HepG2 (cell line): Measurements from ENCODE around the gene SYNGR1. TPM values are rescaled to one million over a fixed set of nuclear protein-coding genes. Genes with fewer than 3 reads are reported as not detected.

Experiments
- ATAC-seq: fragments of 200-7000 bp; cut with Tn5 transposase; 3 replicates; pipeline ENCODE4 v1.9.1; 2020; ENCODE audit warnings: mild to moderate bottlenecking, moderate library complexity
- BruUV-seq: library from RNA; stranded (reverse); fragments of 400-500 nt; replicated peaks from 2 replicates; lab custom pipeline; 2021; lab: Mats Ljungman, UMichigan
- CTCF ChIA-PET: fragments of 300-600 bp; formaldehyde crosslinking; extraction: SDS; loops from one replicate; lab custom pipeline; 2021; ENCODE audit warnings: low total read pairs, inconsistent platforms, low intra/inter-chr PET ratio; lab: Yijun Ruan, JAX
- POLR2A ChIA-PET: fragments of 350-600 bp; sonication (Branson Sonifier 250); formaldehyde crosslinking; loops from one replicate; lab custom pipeline; 2020; ENCODE audit warnings: antibody characterized with exemption, inconsistent platforms; lab: Yijun Ruan, JAX
- DNase-seq: peaks from one replicate; pipeline ENCODE4 v3.0.0-alpha.2; 2015; ENCODE audit warnings: low spot score
- FAIRE-seq: peaks from 3 replicates; lab custom pipeline; 2011; peaks lifted over from hg19 to GRCh38; lab: Jason Lieb, UNC
- H2AFZ ChIP-seq: one replicate; pipeline ENCODE4 v1.6.1; 2011; ENCODE audit warnings: low read length, inconsistent platforms
- H3K27ac ChIP-seq: fragments of 300-600 bp; 3 replicates; pipeline ENCODE4 v1.8.0; 2011; ENCODE audit warnings: mixed run types, mild to moderate bottlenecking, mixed read lengths, low read length, inconsistent platforms; ENCODE audit not compliant: insufficient read depth; ENCODE audit errors: extremely low read length
- H3K27me3 ChIP-seq, 2 experiments: fragments of 200-600 bp in 1 of 2; 2 replicates in 1 of 2; 3 replicates in 1 of 2; pipeline versions ENCODE4 v1.6.0 to v1.8.0; 2011; ENCODE audit warnings: low read length in 2 of 2, mild to moderate bottlenecking in 2 of 2, moderate library complexity in 2 of 2, inconsistent platforms in 1 of 2; ENCODE audit not compliant: insufficient read depth in 2 of 2, control insufficient read depth in 1 of 2
- H3K36me3 ChIP-seq, 2 experiments: fragments of 200-600 bp in 1 of 2; replicated peaks in 1 of 2; 2 replicates in 1 of 2; 3 replicates in 1 of 2; pipeline versions ENCODE4 v1.5.1 to v1.8.0; 2011; ENCODE audit warnings: low read length in 2 of 2, inconsistent platforms in 1 of 2; ENCODE audit not compliant: insufficient read depth in 2 of 2, control insufficient read depth in 1 of 2
- H3K4me1 ChIP-seq: 2 replicates; pipeline ENCODE4 v1.5.1; 2012; ENCODE audit warnings: low read length, inconsistent platforms; ENCODE audit not compliant: insufficient read depth
- H3K4me2 ChIP-seq: 2 replicates; pipeline ENCODE4 v1.6.0; 2011; ENCODE audit warnings: low read depth, low read length, inconsistent platforms
- H3K4me3 ChIP-seq, 3 experiments: fragments of 200-600 bp in 1 of 3; sonication (generic), shearing (Covaris generic) in 1 of 3; replicated peaks in 1 of 3; 2 replicates each; pipeline ENCODE4 v1.5.1; 2011 to 2016; ENCODE audit warnings: low read length in 3 of 3, inconsistent platforms in 2 of 3, low read depth in 2 of 3, mild to moderate bottlenecking in 2 of 3, control low read depth in 1 of 3, mixed read lengths in 1 of 3; ENCODE audit not compliant: insufficient read depth in 1 of 3
- H3K79me2 ChIP-seq: one replicate; pipeline ENCODE4 v1.6.1; 2011; ENCODE audit warnings: low read length, inconsistent platforms; ENCODE audit not compliant: insufficient read depth
- H3K9ac ChIP-seq: 2 replicates; pipeline ENCODE4 v1.6.0; 2011; ENCODE audit warnings: mild to moderate bottlenecking, low read depth, low read length, inconsistent platforms; ENCODE audit not compliant: insufficient read depth
- H3K9me3 ChIP-seq: 2 replicates; pipeline ENCODE4 v1.5.1; 2012; ENCODE audit warnings: mild to moderate bottlenecking, low read length
- H4K20me1 ChIP-seq: 2 replicates; pipeline ENCODE4 v1.6.0; 2011; ENCODE audit warnings: inconsistent platforms, mild to moderate bottlenecking, low read length, moderate library complexity; ENCODE audit not compliant: insufficient read depth
- BCL3 ChIP-seq: sonication (generic); formaldehyde crosslinking; IDR thresholded peaks from 2 replicates; pipeline ENCODE4 v1.5.1; 2020; ENCODE audit warnings: mild to moderate bottlenecking, missing genetic modification reagents, moderate library complexity
- DPF2 ChIP-seq: sonication (generic); formaldehyde crosslinking; IDR thresholded peaks from 2 replicates; pipeline ENCODE4 v1.4.0; 2020; ENCODE audit warnings: mild to moderate bottlenecking, low read depth, missing genetic modification reagents, borderline replicate concordance
- JDP2 ChIP-seq: sonication (generic); formaldehyde crosslinking; IDR thresholded peaks from 2 replicates; pipeline ENCODE4 v1.8.1; 2022; ENCODE audit warnings: missing genetic modification reagents, borderline replicate concordance
- KLF9 ChIP-seq: IDR thresholded peaks from 2 replicates; pipeline ENCODE4 v1.6.1; 2016; ENCODE audit warnings: low read depth
- MIER2 ChIP-seq: IDR thresholded peaks from 2 replicates; pipeline ENCODE4 v1.6.1; 2016; ENCODE audit warnings: missing biosample characterization, missing genetic modification reagents
- MTF2 ChIP-seq: sonication (generic); formaldehyde crosslinking; IDR thresholded peaks from 2 replicates; pipeline ENCODE4 v1.5.0; 2020; ENCODE audit warnings: missing genetic modification reagents, borderline replicate concordance
- RAD21 ChIP-seq: fragments of 450-650 bp; formaldehyde crosslinking; IDR thresholded peaks from 2 replicates; pipeline ENCODE4 v1.5.0; 2020; ENCODE audit warnings: mild to moderate bottlenecking
- TARDBP ChIP-seq: sonication (generic); formaldehyde crosslinking; IDR thresholded peaks from 2 replicates; pipeline ENCODE4 v1.8.0; 2022; ENCODE audit warnings: mild to moderate bottlenecking, missing genetic modification reagents
- ZBTB38 ChIP-seq: sonication (generic); formaldehyde crosslinking; IDR thresholded peaks from 2 replicates; pipeline ENCODE4 v1.5.1; 2020; ENCODE audit warnings: mild to moderate bottlenecking, missing genetic modification reagents
- ZBTB49 ChIP-seq: sonication (generic); formaldehyde crosslinking; IDR thresholded peaks from 2 replicates; pipeline ENCODE4 v1.4.0; 2020; ENCODE audit warnings: missing genetic modification reagents, borderline replicate concordance
- ZFX ChIP-seq: sonication (generic); formaldehyde crosslinking; IDR thresholded peaks from 2 replicates; pipeline ENCODE4 v1.4.0; 2020; ENCODE audit warnings: mild to moderate bottlenecking, low read depth, missing genetic modification reagents, moderate library complexity
- ZNF501 ChIP-seq: sonication (generic); formaldehyde crosslinking; IDR thresholded peaks from 2 replicates; pipeline ENCODE4 v1.5.1; 2020; ENCODE audit warnings: mild to moderate bottlenecking, moderate library complexity, missing genetic modification reagents
- ZNF550 ChIP-seq: sonication (generic); formaldehyde crosslinking; IDR thresholded peaks from 2 replicates; pipeline ENCODE4 v1.4.0; 2020; ENCODE audit warnings: mild to moderate bottlenecking, missing genetic modification reagents, borderline replicate concordance
- ZNF557 ChIP-seq: sonication (generic); formaldehyde crosslinking; IDR thresholded peaks from 2 replicates; pipeline ENCODE4 v1.4.0; 2020; ENCODE audit warnings: missing genetic modification reagents
- ZNF773 ChIP-seq: sonication (generic); formaldehyde crosslinking; IDR thresholded peaks from 2 replicates; pipeline ENCODE4 v1.4.0; 2020; ENCODE audit warnings: missing genetic modification reagents, borderline replicate concordance
- ZSCAN22 ChIP-seq: sonication (generic); formaldehyde crosslinking; IDR thresholded peaks from 2 replicates; pipeline ENCODE4 v1.4.0; 2020; ENCODE audit warnings: mild to moderate bottlenecking, missing genetic modification reagents
- WGBS: methylation state at CpG from one replicate; pipeline ENCODE4 v1.1.6; 2017; ENCODE audit warnings: low lambda C conversion rate; 5-methylcytosine and 5-hydroxymethylcytosine counted together
- in situ Hi-C: cut with HindIII; loops from 2 replicates; pipeline ENCODE4 v1.10.0; 2017; ENCODE audit warnings: low pct_unique_long_range_greater_than_20kb; ENCODE audit not compliant: extremely low pct_ligation_motif_present
- intact Hi-C: fragments of 100-400 bp; cut with micrococcal nuclease; formaldehyde crosslinking; loops from one replicate; pipeline ENCODE4 v1.10.0; 2022; ENCODE audit not compliant: unreplicated experiment
- polyA plus RNA-seq, 8 experiments: library from polyadenylated mRNA; depleted of rRNA in 3 of 8; stranded (reverse) in 7 of 8; unstranded in 1 of 8; fragments of >200 nt; fragmentation: Illumina TruSeq in 4 of 8; extraction: Trizol in 4 of 8; gene quantifications; 2 replicates each; pipeline versions ENCODE4 v1.2.1 to v1.2.3, GENCODE V29; 2011 to 2016; ENCODE audit warnings: low read depth in 4 of 8, missing spikeins in 1 of 8, mixed read lengths in 1 of 8; ENCODE audit not compliant: insufficient read depth in 1 of 8
- total RNA-seq, 5 experiments: library from RNA; depleted of rRNA; stranded (reverse); fragments of >200 nt; fragmentation: Illumina TruSeq; extraction: Trizol; gene quantifications; 2 replicates each; pipeline ENCODE4 v1.2.3, GENCODE V29; 2016; ENCODE audit warnings: low read depth in 1 of 5

SYNGR1 gene
- total and polyA plus RNA-seq, 2 of the 13 experiments (the other 11 are each of a cell fraction or from before 2014, with no cell fraction given), result 0.27 to 2.7 TPM

GRCh38 chr22:39422101-39422500 is 72.3 kb downstream of the SYNGR1 start (continued):
- TF ChIP-seq TARDBP (CRISPR knock-in tag), result no peak

GRCh38 chr22:39422721-39423120 is 72.9 kb downstream of the SYNGR1 start:
- H3K9me3 ChIP-seq, result no peaks in the 10 kb centered on the region
- no peaks in the 10 kb centered on the region for H3K4me1 ChIP-seq
- H4K20me1 ChIP-seq, result no peaks in the 10 kb centered on the region
- no peaks in the 10 kb centered on the region for H3K27me3 ChIP-seq
- no peak overlapping the region for H3K4me3 ChIP-seq
- DNase-seq, result no peak
- peaks cover 26 to 62% of the 10 kb centered on the region in 2 experiments; a peak in 4 of 5 replicates for H3K36me3 ChIP-seq
- FAIRE-seq, result no peak
- in situ Hi-C loops (no loop called here), intact Hi-C loops (no loop called here)
- BruUV-seq, result no TSS peak
- no peaks in the 10 kb centered on the region for H3K79me2 ChIP-seq
- no peak for TF ChIP-seq ZNF550 (CRISPR knock-in tag)
- no peak for ATAC-seq
- no peak overlapping the region for H3K9ac ChIP-seq
- WGBS, result 96% methylated on average over 6 of the region's 6 CpGs
- ChIA-PET POLR2A (no interaction called here), CTCF (no interaction called here)
- no peak overlapping the region for H2AFZ ChIP-seq
- no peak overlapping the region for H3K4me2 ChIP-seq
- no peak overlapping the region for H3K27ac ChIP-seq

GRCh38 chr22:39423976-39424375 is 74.2 kb downstream of the SYNGR1 start:
- 96% methylated on average over 3 of the region's 3 CpGs for WGBS
- H3K36me3 ChIP-seq, result peaks cover 29 to 61% of the 10 kb centered on the region in 2 experiments; a peak in 4 of 5 replicates
- no peak overlapping the region for H3K4me3 ChIP-seq
- no peak overlapping the region for H3K4me2 ChIP-seq
- no peak overlapping the region for H3K9ac ChIP-seq
- FAIRE-seq (no peak), DNase-seq (no peak), ATAC-seq (no peak)
- no peaks in the 10 kb centered on the region for H3K9me3 ChIP-seq
- H3K79me2 ChIP-seq, result no peaks in the 10 kb centered on the region
- ChIA-PET CTCF (no interaction called here), POLR2A (no interaction called here)
- in situ Hi-C loops (no loop called here), intact Hi-C loops (no loop called here)
- no peak overlapping the region for H2AFZ ChIP-seq
- no TSS peak for BruUV-seq
- H3K27me3 ChIP-seq, result no peaks in the 10 kb centered on the region
- H3K27ac ChIP-seq, result no peak overlapping the region
- H4K20me1 ChIP-seq, result no peaks in the 10 kb centered on the region
- H3K4me1 ChIP-seq, result no peaks in the 10 kb centered on the region
- TF ChIP-seq JDP2 (CRISPR knock-in tag) (no peak), MTF2 (CRISPR knock-in tag) (no peak), MIER2 (CRISPR knock-in tag) (no peak), ZFX (no peak), ZBTB38 (no peak), ZNF501 (CRISPR knock-in tag) (no peak), ZSCAN22 (CRISPR knock-in tag) (no peak), ZBTB49 (no peak), ZNF773 (CRISPR knock-in tag) (no peak), BCL3 (CRISPR knock-in tag) (no peak), RAD21 (CRISPR knock-in tag) (no peak), DPF2 (CRISPR knock-in tag) (no peak), KLF9 (CRISPR knock-in tag) (no peak), ZNF557 (CRISPR knock-in tag) (no peak)
